H9 (cell line): ENCODE results near the gene RTN1. TPM values are rescaled to one million over a fixed set of nuclear protein-coding genes. Genes with fewer than 3 reads are reported as not detected.

Experiments used
- DNase-seq: peaks from one replicate; pipeline ENCODE4 v3.0.0-alpha.2; 2017
- H2AFZ ChIP-seq: one replicate; pipeline ENCODE4 v1.6.1; 2013; ENCODE audit warnings: mild to moderate bottlenecking, low read length, control low read depth, moderate library complexity
- H2AK5ac ChIP-seq: 2 replicates; pipeline ENCODE4 v1.6.1; 2013; ENCODE audit warnings: low read length, control low read depth, mixed read lengths; ENCODE audit not compliant: insufficient read length
- H2BK120ac ChIP-seq: one replicate; pipeline ENCODE4 v1.6.1; 2013; ENCODE audit warnings: low read depth, mild to moderate bottlenecking, low read length, control low read depth, inconsistent platforms; ENCODE audit not compliant: poor library complexity, severe bottlenecking
- H2BK12ac ChIP-seq: 2 replicates; pipeline ENCODE4 v1.6.1; 2013; ENCODE audit warnings: low read length, control low read depth, mixed read lengths, low read depth; ENCODE audit not compliant: insufficient read length
- H2BK15ac ChIP-seq: 2 replicates; pipeline ENCODE4 v1.6.1; 2013; ENCODE audit warnings: low read depth, low read length, control low read depth
- H2BK20ac ChIP-seq: one replicate; pipeline ENCODE4 v1.6.1; 2013; ENCODE audit warnings: low read depth, mild to moderate bottlenecking, low read length, control low read depth, inconsistent platforms; ENCODE audit not compliant: poor library complexity, severe bottlenecking
- H2BK5ac ChIP-seq: 2 replicates; pipeline ENCODE4 v1.6.1; 2013; ENCODE audit warnings: low read length, control low read depth, mixed read lengths; ENCODE audit not compliant: insufficient read length
- H3K14ac ChIP-seq: 2 replicates; pipeline ENCODE4 v1.6.1; 2013; ENCODE audit warnings: low read length, control low read depth; ENCODE audit not compliant: insufficient read depth
- H3K18ac ChIP-seq: 2 replicates; pipeline ENCODE4 v1.6.1; 2013; ENCODE audit warnings: low read depth, mild to moderate bottlenecking, mixed read lengths, low read length, control low read depth; ENCODE audit not compliant: insufficient read length
- H3K23ac ChIP-seq: 2 replicates; pipeline ENCODE4 v1.6.1; 2013; ENCODE audit warnings: low read length, control low read depth, mixed read lengths, low read depth; ENCODE audit not compliant: insufficient read length
- H3K23me2 ChIP-seq: 2 replicates; pipeline ENCODE4 v1.6.1; 2013; ENCODE audit warnings: low read depth, mild to moderate bottlenecking, mixed read lengths, low read length, control low read depth; ENCODE audit not compliant: insufficient read length, poor library complexity, severe bottlenecking
- H3K27ac ChIP-seq: 2 replicates; pipeline ENCODE4 v1.5.1; 2013; ENCODE audit warnings: low read length, control low read depth, mixed read lengths, low read depth; ENCODE audit not compliant: insufficient read length
- H3K27me3 ChIP-seq: 2 replicates; pipeline ENCODE4 v1.6.1; 2013; ENCODE audit warnings: low read length, control low read depth, inconsistent platforms; ENCODE audit not compliant: insufficient read depth
- H3K4ac ChIP-seq: 2 replicates; pipeline ENCODE4 v1.6.1; 2013; ENCODE audit warnings: low read depth, mild to moderate bottlenecking, control low read depth, inconsistent platforms, low read length, moderate library complexity
- H3K4me1 ChIP-seq: 2 replicates; pipeline ENCODE4 v1.6.1; 2013; ENCODE audit warnings: low read length, control low read depth, inconsistent platforms; ENCODE audit not compliant: insufficient read depth
- H3K4me2 ChIP-seq: 2 replicates; pipeline ENCODE4 v1.6.1; 2013; ENCODE audit warnings: low read length, control low read depth, mixed read lengths; ENCODE audit not compliant: insufficient read length, insufficient read depth
- H3K56ac ChIP-seq: 2 replicates; pipeline ENCODE4 v1.6.1; 2013; ENCODE audit warnings: low read depth, mild to moderate bottlenecking, mixed read lengths, low read length, control low read depth; ENCODE audit not compliant: insufficient read length
- H3K79me1 ChIP-seq: 2 replicates; pipeline ENCODE4 v1.6.1; 2013; ENCODE audit warnings: low read depth, mild to moderate bottlenecking, moderate library complexity, low read length, control low read depth, inconsistent platforms; ENCODE audit not compliant: insufficient read depth, poor library complexity, severe bottlenecking
- H3K79me2 ChIP-seq: 2 replicates; pipeline ENCODE4 v1.6.1; 2013; ENCODE audit warnings: low read length, control low read depth, inconsistent platforms; ENCODE audit not compliant: insufficient read depth
- H3K9ac ChIP-seq: 2 replicates; pipeline ENCODE4 v1.6.1; 2013; ENCODE audit warnings: low read length, control low read depth, mixed read lengths; ENCODE audit not compliant: insufficient read length; ENCODE audit errors: extremely low read depth
- H3K9me3 ChIP-seq: one replicate; pipeline ENCODE4 v1.6.1; 2013; ENCODE audit warnings: low read depth, low read length, inconsistent platforms; ENCODE audit not compliant: control insufficient read depth
- H3T11ph ChIP-seq: one replicate; pipeline ENCODE4 v1.6.1; 2013; ENCODE audit warnings: mild to moderate bottlenecking, low read length, control low read depth, inconsistent platforms
- H4K20me1 ChIP-seq: one replicate; pipeline ENCODE4 v1.6.1; 2013; ENCODE audit not compliant: control insufficient read depth, insufficient read length, insufficient read depth
- H4K5ac ChIP-seq: 2 replicates; pipeline ENCODE4 v1.6.1; 2013; ENCODE audit warnings: low read depth, mild to moderate bottlenecking, mixed read lengths, low read length, control low read depth; ENCODE audit not compliant: insufficient read length
- H4K8ac ChIP-seq: replicated peaks from 2 replicates; pipeline ENCODE4 v1.6.1; 2013; ENCODE audit warnings: low read length, control low read depth, mixed read lengths, low read depth; ENCODE audit not compliant: insufficient read length
- H4K91ac ChIP-seq: 2 replicates; pipeline ENCODE4 v1.6.1; 2013; ENCODE audit warnings: low read depth, mild to moderate bottlenecking, moderate library complexity, mixed read lengths, low read length, control low read depth; ENCODE audit not compliant: insufficient read length
- H3K27ac Mint-ChIP-seq, 3 experiments: 2 replicates in 2 of 3; 3 replicates in 1 of 3; pipeline ENCODE4 v1.8.0; 2020 to 2021; ENCODE audit warnings: mixed read lengths in 3 of 3, mild to moderate bottlenecking in 1 of 3, moderate library complexity in 1 of 3
- H3K27me3 Mint-ChIP-seq: 2 replicates; pipeline ENCODE4 v1.8.0; 2021; ENCODE audit warnings: low read depth, mild to moderate bottlenecking, moderate library complexity, mixed read lengths
- H3K36me3 Mint-ChIP-seq, 3 experiments: 2 replicates in 2 of 3; 3 replicates in 1 of 3; pipeline ENCODE4 v1.8.0; 2020 to 2021; ENCODE audit warnings: low read depth in 3 of 3, mixed read lengths in 3 of 3; ENCODE audit not compliant: insufficient read depth in 1 of 3
- H3K4me1 Mint-ChIP-seq, 2 experiments: 2 replicates each; pipeline ENCODE4 v1.8.0; 2020; ENCODE audit warnings: mixed read lengths in 2 of 2
- H3K4me3 Mint-ChIP-seq, 2 experiments: 2 replicates in 1 of 2; 3 replicates in 1 of 2; pipeline ENCODE4 v1.8.0; 2020 to 2021; ENCODE audit warnings: mild to moderate bottlenecking in 2 of 2, mixed read lengths in 2 of 2, moderate library complexity in 1 of 2
- H3K9me3 Mint-ChIP-seq, 2 experiments: 2 replicates in 1 of 2; 3 replicates in 1 of 2; pipeline ENCODE4 v1.8.0; 2020; ENCODE audit warnings: mild to moderate bottlenecking in 2 of 2, mixed read lengths in 2 of 2, moderate library complexity in 1 of 2
- WGBS: extraction: QIAGEN DNeasy Blood & Tissue Kit; methylation state at CpG from one replicate; pipeline ENCODE4 v1.1.7; 2013; ENCODE audit warnings: missing lambda C conversion rate, low lambda C conversion rate, mixed read lengths; ENCODE audit not compliant: insufficient read length; ENCODE audit errors: extremely low coverage; 5-methylcytosine and 5-hydroxymethylcytosine counted together
- total RNA-seq: library from RNA; stranded (reverse); gene quantifications from 2 replicates; pipeline ENCODE4 v1.2.1, GENCODE V29; 2021
- TF ChIP-seq, protein P1 (sequence below): fragments of 200-600 bp; sonication (generic); conservative IDR thresholded peaks from 3 replicates; pipeline ENCODE4 v1.8.0; 2021; ENCODE audit warnings: antibody characterized with exemption, mild to moderate bottlenecking

The RTN1 gene
- total RNA-seq, 1 experiment from 2014 or later: 1.8 TPM

GRCh38 chr14:59823179-59823578 lies 47.4 kb downstream of the RTN1 start:
- Histone ChIP-seq H3K18ac (no peak overlapping the region), H2BK5ac (no peak overlapping the region), H3K27ac (no peak overlapping the region), H4K5ac (no peak overlapping the region), H4K20me1 (no peaks in the 10 kb centered on the region), H4K8ac (no peak overlapping the region), H3K9ac (no peak overlapping the region), H3K23me2 (no peaks in the 10 kb centered on the region), H3K79me1 (no peaks in the 10 kb centered on the region), H3T11ph (no peak overlapping the region), H3K4me2 (no peak overlapping the region), H4K91ac (no peak overlapping the region), H2BK20ac (no peak overlapping the region), H2AFZ (no peak overlapping the region), H3K79me2 (no peaks in the 10 kb centered on the region), H3K4ac (no peak overlapping the region), H2BK120ac (no peak overlapping the region), H2BK12ac (no peak overlapping the region), H2AK5ac (no peak overlapping the region), H2BK15ac (no peak overlapping the region), H3K23ac (no peak overlapping the region), H3K14ac (no peak overlapping the region), H3K4me1 (no peaks in the 10 kb centered on the region), H3K56ac (no peak overlapping the region), H3K27me3 (no peaks in the 10 kb centered on the region), H3K9me3 (no peaks in the 10 kb centered on the region)
- DNase-seq: no peak
- H3K27ac Mint-ChIP-seq: no peak overlapping the region
- TF ChIP-seq, protein P1, sequence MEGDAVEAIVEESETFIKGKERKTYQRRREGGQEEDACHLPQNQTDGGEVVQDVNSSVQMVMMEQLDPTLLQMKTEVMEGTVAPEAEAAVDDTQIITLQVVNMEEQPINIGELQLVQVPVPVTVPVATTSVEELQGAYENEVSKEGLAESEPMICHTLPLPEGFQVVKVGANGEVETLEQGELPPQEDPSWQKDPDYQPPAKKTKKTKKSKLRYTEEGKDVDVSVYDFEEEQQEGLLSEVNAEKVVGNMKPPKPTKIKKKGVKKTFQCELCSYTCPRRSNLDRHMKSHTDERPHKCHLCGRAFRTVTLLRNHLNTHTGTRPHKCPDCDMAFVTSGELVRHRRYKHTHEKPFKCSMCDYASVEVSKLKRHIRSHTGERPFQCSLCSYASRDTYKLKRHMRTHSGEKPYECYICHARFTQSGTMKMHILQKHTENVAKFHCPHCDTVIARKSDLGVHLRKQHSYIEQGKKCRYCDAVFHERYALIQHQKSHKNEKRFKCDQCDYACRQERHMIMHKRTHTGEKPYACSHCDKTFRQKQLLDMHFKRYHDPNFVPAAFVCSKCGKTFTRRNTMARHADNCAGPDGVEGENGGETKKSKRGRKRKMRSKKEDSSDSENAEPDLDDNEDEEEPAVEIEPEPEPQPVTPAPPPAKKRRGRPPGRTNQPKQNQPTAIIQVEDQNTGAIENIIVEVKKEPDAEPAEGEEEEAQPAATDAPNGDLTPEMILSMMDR: no peak
- H3K9me3 Mint-ChIP-seq: peaks cover 2 to 3% of the 10 kb centered on the region in 2 experiments; a peak in 2 of 5 replicates
- H3K36me3 Mint-ChIP-seq: no peaks in the 10 kb centered on the region; a peak in 1 of 7 replicates
- WGBS: no CpG with 5 or more reads among the region's 1 CpG
- no peaks in the 10 kb centered on the region; the same call in 1 of the 2 replicates for H3K27me3 Mint-ChIP-seq
- H3K4me3 Mint-ChIP-seq: no peak overlapping the region
- H3K4me1 Mint-ChIP-seq: peaks cover under 1% of the 10 kb centered on the region in 2 experiments; a peak in 3 of 4 replicates
